Measurements from ENCODE around the gene UQCC5.

DNA sequence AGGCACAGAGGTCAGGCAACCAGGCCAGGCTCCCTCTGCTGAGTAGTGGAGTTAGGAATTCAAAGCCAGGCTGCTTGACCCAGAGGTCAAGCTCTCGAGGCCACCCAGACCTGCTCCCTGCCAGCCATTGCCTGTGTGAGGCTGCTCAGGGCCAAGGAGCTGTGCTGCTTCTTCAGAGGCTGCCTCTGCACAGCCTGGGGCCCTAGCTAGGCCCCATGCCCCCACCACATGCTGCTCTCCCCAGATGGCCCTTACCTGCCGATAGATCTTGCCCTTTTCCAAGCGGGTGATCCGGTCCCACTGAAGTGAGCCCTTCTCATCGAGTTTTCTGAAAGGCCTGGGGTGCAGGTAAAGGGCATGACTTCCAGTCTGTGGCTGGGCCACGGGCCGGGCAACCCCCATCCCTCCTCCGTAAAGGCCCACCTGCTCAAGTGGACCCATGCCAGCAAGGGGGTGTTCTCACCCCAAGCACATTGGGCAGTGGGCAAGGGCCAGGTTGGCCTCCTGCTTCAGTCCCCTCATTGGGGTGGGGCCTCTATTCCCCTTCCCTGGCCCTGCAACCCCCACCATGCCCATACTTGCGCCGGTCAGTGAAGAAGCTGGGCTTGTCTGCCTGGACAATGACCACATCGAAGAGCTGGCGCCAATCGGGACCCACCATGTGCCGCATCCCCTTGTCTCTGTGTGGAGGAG, 9.2 kb upstream of the UQCC5 start:
- TF ChIP-seq, protein P1, sequence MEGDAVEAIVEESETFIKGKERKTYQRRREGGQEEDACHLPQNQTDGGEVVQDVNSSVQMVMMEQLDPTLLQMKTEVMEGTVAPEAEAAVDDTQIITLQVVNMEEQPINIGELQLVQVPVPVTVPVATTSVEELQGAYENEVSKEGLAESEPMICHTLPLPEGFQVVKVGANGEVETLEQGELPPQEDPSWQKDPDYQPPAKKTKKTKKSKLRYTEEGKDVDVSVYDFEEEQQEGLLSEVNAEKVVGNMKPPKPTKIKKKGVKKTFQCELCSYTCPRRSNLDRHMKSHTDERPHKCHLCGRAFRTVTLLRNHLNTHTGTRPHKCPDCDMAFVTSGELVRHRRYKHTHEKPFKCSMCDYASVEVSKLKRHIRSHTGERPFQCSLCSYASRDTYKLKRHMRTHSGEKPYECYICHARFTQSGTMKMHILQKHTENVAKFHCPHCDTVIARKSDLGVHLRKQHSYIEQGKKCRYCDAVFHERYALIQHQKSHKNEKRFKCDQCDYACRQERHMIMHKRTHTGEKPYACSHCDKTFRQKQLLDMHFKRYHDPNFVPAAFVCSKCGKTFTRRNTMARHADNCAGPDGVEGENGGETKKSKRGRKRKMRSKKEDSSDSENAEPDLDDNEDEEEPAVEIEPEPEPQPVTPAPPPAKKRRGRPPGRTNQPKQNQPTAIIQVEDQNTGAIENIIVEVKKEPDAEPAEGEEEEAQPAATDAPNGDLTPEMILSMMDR (IDR thresholded peaks at IDR 0.05): no peak
- TF ChIP-seq POLR2A (IDR thresholded peaks at IDR 0.05) (no peak), POLR2AphosphoS5 (IDR thresholded peaks at IDR 0.05) (no peak)

All from stomach (tissue), 4 donors.